Endothelial cell of umbilical vein (primary cell): Measurements from ENCODE around the gene PRKCB.

Source experiments
- MYC ChIP-seq: IDR thresholded peaks from one replicate; pipeline ENCODE4 v1.6.1; 2011; ENCODE audit warnings: mild to moderate bottlenecking, low read depth, low read length
- POLR2A ChIP-seq: IDR thresholded peaks from 2 replicates; pipeline ENCODE4 v1.6.1; 2012; ENCODE audit warnings: low read depth, mild to moderate bottlenecking, control low read depth, low read length
- TF ChIP-seq, protein P1 (sequence below), 2 donors: IDR thresholded peaks; 1 replicate in 1 of 2; 2 replicates in 1 of 2; pipeline ENCODE4 v1.5.1; 2011; ENCODE audit warnings: low read length in 2 of 2, mild to moderate bottlenecking in 2 of 2, moderate library complexity in 2 of 2, control low read depth in 1 of 2, inconsistent platforms in 1 of 2, low read depth in 1 of 2; ENCODE audit not compliant: insufficient read depth in 1 of 2; ENCODE audit errors: extremely low read depth in 1 of 2

DNA sequence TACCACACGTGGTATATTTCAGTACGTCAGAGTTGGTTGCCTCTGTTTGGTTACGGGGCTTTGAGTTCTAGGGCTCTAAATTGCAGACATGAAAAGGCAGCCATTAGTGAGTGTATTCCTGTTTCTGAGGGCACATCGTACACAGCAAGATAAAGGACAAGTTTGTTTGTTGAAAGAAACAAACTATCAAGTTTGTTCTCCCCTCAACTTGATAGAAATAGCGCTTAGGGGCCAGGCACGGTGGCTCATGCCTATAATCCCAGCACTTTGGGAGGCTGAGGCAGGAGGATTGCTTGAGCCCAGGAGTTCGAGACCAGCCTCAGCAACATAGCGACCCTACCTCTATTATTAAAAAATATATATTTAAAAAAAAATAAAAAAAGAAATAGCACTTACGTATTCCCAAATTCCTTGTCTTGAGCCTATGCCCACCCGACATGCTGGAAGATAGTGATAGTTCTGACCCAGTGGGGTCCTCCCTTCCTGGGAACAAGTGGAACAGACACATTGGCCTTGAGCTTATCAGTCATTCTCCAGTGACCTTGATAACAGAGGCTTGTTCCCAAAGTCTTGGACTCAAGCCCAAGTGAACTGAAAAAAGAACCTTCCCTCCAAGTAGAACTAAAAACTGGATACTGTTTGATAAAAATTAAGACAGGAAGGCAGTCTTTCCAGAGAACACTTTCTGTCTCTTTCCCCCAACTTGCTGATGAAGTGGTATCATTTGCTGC, 280.4 kb downstream of the PRKCB start:
- TF ChIP-seq POLR2A (no peak), MYC (no peak)
- TF ChIP-seq, protein P1, sequence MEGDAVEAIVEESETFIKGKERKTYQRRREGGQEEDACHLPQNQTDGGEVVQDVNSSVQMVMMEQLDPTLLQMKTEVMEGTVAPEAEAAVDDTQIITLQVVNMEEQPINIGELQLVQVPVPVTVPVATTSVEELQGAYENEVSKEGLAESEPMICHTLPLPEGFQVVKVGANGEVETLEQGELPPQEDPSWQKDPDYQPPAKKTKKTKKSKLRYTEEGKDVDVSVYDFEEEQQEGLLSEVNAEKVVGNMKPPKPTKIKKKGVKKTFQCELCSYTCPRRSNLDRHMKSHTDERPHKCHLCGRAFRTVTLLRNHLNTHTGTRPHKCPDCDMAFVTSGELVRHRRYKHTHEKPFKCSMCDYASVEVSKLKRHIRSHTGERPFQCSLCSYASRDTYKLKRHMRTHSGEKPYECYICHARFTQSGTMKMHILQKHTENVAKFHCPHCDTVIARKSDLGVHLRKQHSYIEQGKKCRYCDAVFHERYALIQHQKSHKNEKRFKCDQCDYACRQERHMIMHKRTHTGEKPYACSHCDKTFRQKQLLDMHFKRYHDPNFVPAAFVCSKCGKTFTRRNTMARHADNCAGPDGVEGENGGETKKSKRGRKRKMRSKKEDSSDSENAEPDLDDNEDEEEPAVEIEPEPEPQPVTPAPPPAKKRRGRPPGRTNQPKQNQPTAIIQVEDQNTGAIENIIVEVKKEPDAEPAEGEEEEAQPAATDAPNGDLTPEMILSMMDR (IDR thresholded peaks at IDR 0.05; ENCODE audit: extremely low read depth in 1 of 2, insufficient read depth in 1 of 2, low read depth in 1 of 2, low read length in 2 of 2): no peak
